K562 (cell line): Measurements from ENCODE around the gene PRDM1. TPM values are rescaled to one million over a fixed set of nuclear protein-coding genes. Genes with fewer than 3 reads are reported as not detected.

Source experiments
- ATAC-seq: fragments of 200-7000 bp; cut with Tn5 transposase; 3 replicates; pipeline ENCODE4 v1.9.1; 2020; ENCODE audit warnings: moderate library complexity
- BruUV-seq: library from RNA; stranded (reverse); fragments of 400-500 nt; replicated peaks from 2 replicates; lab custom pipeline; 2021; lab: Mats Ljungman, UMichigan
- CTCF ChIA-PET: fragments of 300-600 bp; formaldehyde crosslinking; extraction: SDS; loops from one replicate; lab custom pipeline; 2021; ENCODE audit warnings: low intra/inter-chr PET ratio; lab: Yijun Ruan, JAX
- POLR2A ChIA-PET: fragments of 300-600, 350-650 bp; sonication (Branson Sonifier 250); formaldehyde crosslinking; extraction: SDS; loops from one replicate; lab custom pipeline; 2021; ENCODE audit warnings: antibody characterized with exemption, inconsistent platforms; lab: Yijun Ruan, JAX
- DNase-seq, 4 experiments: peaks; one replicate each; pipeline versions ENCODE4 v3.0.0 to v3.0.0-alpha.2; 2011 to 2018; ENCODE audit warnings: low spot score in 3 of 4, mixed read lengths in 3 of 4; ENCODE audit errors: extremely low read depth in 1 of 4
- FAIRE-seq: peaks from 2 replicates; lab custom pipeline; 2011; peaks lifted over from hg19 to GRCh38; lab: Jason Lieb, UNC
- H2AFZ ChIP-seq: 2 replicates; pipeline ENCODE4 v1.6.0; 2011; ENCODE audit warnings: low read depth, low read length, control low read depth, inconsistent platforms
- H3K27ac ChIP-seq: fragments of 200-600 bp; 3 replicates; pipeline ENCODE4 v1.8.0; 2011; ENCODE audit warnings: low read depth, mild to moderate bottlenecking, control low read depth, inconsistent platforms, low read length, moderate library complexity, mixed read lengths; ENCODE audit errors: extremely low read depth
- H3K27me3 ChIP-seq, 2 experiments: fragments of 300-600 bp in 1 of 2; 2 replicates in 1 of 2; 3 replicates in 1 of 2; pipeline versions ENCODE4 v1.6.0 to v1.8.0; 2011; ENCODE audit warnings: inconsistent platforms in 2 of 2, low read length in 2 of 2, mild to moderate bottlenecking in 1 of 2, mixed read lengths in 1 of 2, moderate library complexity in 1 of 2; ENCODE audit not compliant: control insufficient read depth in 2 of 2, insufficient read depth in 2 of 2
- H3K36me3 ChIP-seq: fragments of 300-600 bp; 3 replicates; pipeline ENCODE4 v1.8.0; 2011; ENCODE audit warnings: mild to moderate bottlenecking, low read length, inconsistent platforms; ENCODE audit not compliant: control insufficient read depth, insufficient read depth
- H3K4me1 ChIP-seq, 2 experiments: fragments of 200-600 bp in 1 of 2; replicated peaks in 1 of 2; 2 replicates in 1 of 2; 3 replicates in 1 of 2; pipeline versions ENCODE4 v1.5.1 to v1.8.0; 2011; ENCODE audit warnings: inconsistent platforms in 2 of 2, low read length in 2 of 2, mild to moderate bottlenecking in 1 of 2, mixed read lengths in 1 of 2, moderate library complexity in 1 of 2; ENCODE audit not compliant: control insufficient read depth in 2 of 2, insufficient read depth in 2 of 2
- H3K4me2 ChIP-seq: 2 replicates; pipeline ENCODE4 v1.6.1; 2011; ENCODE audit warnings: low read length, control low read depth, inconsistent platforms, mixed read lengths; ENCODE audit not compliant: insufficient read depth
- H3K4me3 ChIP-seq: fragments of 200-600 bp; sonication (generic), shearing (Covaris generic); 2 replicates; pipeline ENCODE4 v1.5.1; 2016; ENCODE audit warnings: control low read depth, inconsistent platforms
- H3K79me2 ChIP-seq: fragments of 200-600 bp; 3 replicates; pipeline ENCODE4 v1.8.0; 2011; ENCODE audit warnings: low read length, inconsistent platforms; ENCODE audit not compliant: control insufficient read depth, insufficient read depth
- H3K9ac ChIP-seq, 2 experiments: 2 replicates each; pipeline versions ENCODE4 v1.6.0 to v1.6.1; 2011; ENCODE audit warnings: low read depth in 2 of 2, low read length in 2 of 2, control low read depth in 1 of 2, inconsistent platforms in 1 of 2, mild to moderate bottlenecking in 1 of 2, mixed read lengths in 1 of 2; ENCODE audit not compliant: insufficient read depth in 1 of 2
- H3K9me1 ChIP-seq: one replicate; pipeline ENCODE4 v1.6.0; 2011; ENCODE audit warnings: inconsistent platforms, mild to moderate bottlenecking, low read length, moderate library complexity; ENCODE audit not compliant: control insufficient read depth, insufficient read depth
- H3K9me3 ChIP-seq: replicated peaks from 2 replicates; pipeline ENCODE4 v1.5.1; 2011; ENCODE audit warnings: low read depth, low read length, inconsistent platforms; ENCODE audit not compliant: control insufficient read depth, insufficient read depth
- H4K20me1 ChIP-seq: replicated peaks from 2 replicates; pipeline ENCODE4 v1.6.1; 2011; ENCODE audit warnings: low read length, inconsistent platforms, mixed read lengths; ENCODE audit not compliant: control insufficient read depth, insufficient read depth
- CAMTA2 ChIP-seq: fragments of 250-450 bp; sonication (Bioruptor Pico); conservative IDR thresholded peaks from 2 replicates; pipeline ENCODE4 v1.5.1; 2022
- HDAC8 ChIP-seq: fragments of 450-650 bp; IDR thresholded peaks from 2 replicates; pipeline ENCODE4 v1.6.1; 2016; ENCODE audit warnings: mild to moderate bottlenecking, missing genetic modification characterization, moderate library complexity, missing compliant biosample characterization
- HLTF ChIP-seq: fragments of 450-650 bp; IDR thresholded peaks from 2 replicates; pipeline ENCODE4 v1.6.1; 2016
- RAD21 ChIP-seq, 2 experiments: fragments of 250-450 bp in 1 of 2; fragments of 450-650 bp in 1 of 2; sonication (Bioruptor Pico) in 1 of 2; formaldehyde crosslinking in 1 of 2; IDR thresholded peaks in 1 of 2; conservative IDR thresholded peaks in 1 of 2; 2 replicates each; pipeline versions ENCODE4 v1.4.0 to v1.8.0; 2020 to 2022; ENCODE audit warnings: mild to moderate bottlenecking in 2 of 2, moderate library complexity in 1 of 2
- WGBS: fragments of 100-300 bp; shearing (Covaris generic); methylation state at CpG from one replicate; pipeline ENCODE4 v1.1.6; 2016; ENCODE audit warnings: low coverage, mixed read lengths; ENCODE audit not compliant: insufficient coverage; ENCODE audit errors: missing lambda C conversion rate; 5-methylcytosine and 5-hydroxymethylcytosine counted together
- in situ Hi-C: fragments of 300-500 bp; cut with MboI; formaldehyde crosslinking; loops from 4 replicates; pipeline ENCODE4 v1.15.0; 2018; ENCODE audit warnings: inconsistent platforms, mixed read lengths
- intact Hi-C: fragments of 100-400 bp; cut with micrococcal nuclease; formaldehyde crosslinking; loops from 2 replicates; pipeline ENCODE4 v1.14.2; 2022
- polyA plus RNA-seq, 8 experiments: library from polyadenylated mRNA; depleted of rRNA in 4 of 8; stranded (reverse) in 5 of 8; unstranded in 3 of 8; fragments of >200 nt; fragmentation: Nextera tagmentation in 2 of 8; fragmentation: Illumina TruSeq in 1 of 8; extraction: Ambion mirVana in 2 of 8; extraction: Trizol in 1 of 8; gene quantifications; 2 replicates each; pipeline versions ENCODE4 v1.2.1 to v1.2.3, GENCODE V29; 2011 to 2014; ENCODE audit warnings: inconsistent platforms in 1 of 8, missing spikeins in 1 of 8
- total RNA-seq, 7 experiments: library from RNA; depleted of rRNA in 6 of 7; stranded (reverse); fragments of >200 nt in 6 of 7; fragmentation: Illumina TruSeq in 2 of 7; extraction: Trizol in 2 of 7; gene quantifications; 2 replicates each; pipeline versions ENCODE4 v1.2.1 to v1.2.3, GENCODE V29; 2011 to 2021; ENCODE audit warnings: low replicate concordance in 1 of 7
- TF ChIP-seq, protein P1 (sequence below): fragments of 250-450 bp; sonication (Bioruptor Pico); IDR thresholded peaks from 2 replicates; pipeline ENCODE4 v1.5.0; 2020; ENCODE audit warnings: mild to moderate bottlenecking, borderline replicate concordance

Gene PRDM1
- total and polyA plus RNA-seq, 9 of the 15 experiments (the other 6 are each of a cell fraction or from before 2014, with no cell fraction given), result 0.09 to 0.89 (median 0.27) TPM

DNA sequence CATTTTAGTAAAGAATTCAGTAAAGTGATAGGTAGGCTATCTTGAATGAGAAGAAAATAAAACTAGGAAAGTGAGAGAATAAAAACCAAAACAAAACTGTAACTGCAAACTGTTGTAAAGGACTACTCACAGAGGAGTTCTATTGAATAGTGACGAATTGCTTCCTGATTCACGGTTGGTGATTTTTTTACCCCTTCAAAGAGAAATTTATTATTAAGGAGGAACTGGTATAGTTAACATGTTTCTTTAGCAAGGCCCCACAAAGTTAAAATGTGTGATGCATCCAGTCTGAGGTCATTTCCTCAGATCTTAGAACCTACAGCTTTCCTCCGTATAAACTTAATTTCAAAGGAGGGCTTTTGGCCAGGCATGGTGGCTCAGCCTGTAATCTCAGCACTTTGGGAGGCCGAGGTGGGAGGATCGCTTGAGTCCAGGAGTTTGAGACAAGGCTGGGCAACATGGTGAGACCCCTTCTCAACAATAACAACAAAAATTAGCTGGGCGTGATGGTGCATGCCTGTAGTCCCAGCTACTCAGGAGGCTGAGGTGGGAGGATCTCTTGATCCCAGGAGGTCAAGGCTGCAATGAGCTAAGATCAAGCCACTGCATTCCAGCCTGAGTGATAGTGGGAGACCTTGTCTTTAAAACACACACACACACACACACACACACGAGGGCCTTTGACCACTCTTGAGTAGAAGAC is 8.3 kb downstream of the PRDM1 start:
- intact Hi-C loops (loop anchor here (10.0 kb wide), 1 partner anchor 350 kb away; no protein-coding TSS in a partner anchor), in situ Hi-C loops (no loop called here)
- no peak overlapping the region for H3K27ac ChIP-seq
- H3K4me3 ChIP-seq, result no peak overlapping the region
- DNase-seq (no peak), FAIRE-seq (no peak), ATAC-seq (no peak)
- BruUV-seq, result no TSS peak
- WGBS, result 66% methylated on average over 7 of the region's 7 CpGs
- CTCF ChIA-PET, result no interaction called here
- H3K9ac ChIP-seq, result no peak overlapping the region
- no peaks in the 10 kb centered on the region for H3K9me1 ChIP-seq
- H4K20me1 ChIP-seq, result no peaks in the 10 kb centered on the region
- H3K36me3 ChIP-seq, result no peaks in the 10 kb centered on the region
- POLR2A ChIA-PET, result no interaction called here
- no peaks in the 10 kb centered on the region for H3K27me3 ChIP-seq
- no peaks in the 10 kb centered on the region for H3K79me2 ChIP-seq
- no peak for TF ChIP-seq HDAC8 (tag)
- TF ChIP-seq RAD21 (CRISPR knock-in tag; conservative IDR thresholded peaks at IDR 0.05 in 1 of 2, IDR thresholded peaks at IDR 0.05 in 1 of 2), result no peak
- TF ChIP-seq, protein P1, sequence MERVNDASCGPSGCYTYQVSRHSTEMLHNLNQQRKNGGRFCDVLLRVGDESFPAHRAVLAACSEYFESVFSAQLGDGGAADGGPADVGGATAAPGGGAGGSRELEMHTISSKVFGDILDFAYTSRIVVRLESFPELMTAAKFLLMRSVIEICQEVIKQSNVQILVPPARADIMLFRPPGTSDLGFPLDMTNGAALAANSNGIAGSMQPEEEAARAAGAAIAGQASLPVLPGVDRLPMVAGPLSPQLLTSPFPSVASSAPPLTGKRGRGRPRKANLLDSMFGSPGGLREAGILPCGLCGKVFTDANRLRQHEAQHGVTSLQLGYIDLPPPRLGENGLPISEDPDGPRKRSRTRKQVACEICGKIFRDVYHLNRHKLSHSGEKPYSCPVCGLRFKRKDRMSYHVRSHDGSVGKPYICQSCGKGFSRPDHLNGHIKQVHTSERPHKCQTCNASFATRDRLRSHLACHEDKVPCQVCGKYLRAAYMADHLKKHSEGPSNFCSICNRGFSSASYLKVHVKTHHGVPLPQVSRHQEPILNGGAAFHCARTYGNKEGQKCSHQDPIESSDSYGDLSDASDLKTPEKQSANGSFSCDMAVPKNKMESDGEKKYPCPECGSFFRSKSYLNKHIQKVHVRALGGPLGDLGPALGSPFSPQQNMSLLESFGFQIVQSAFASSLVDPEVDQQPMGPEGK, result no peak
- no peak for TF ChIP-seq CAMTA2
- no peak for TF ChIP-seq HLTF
- H3K4me1 ChIP-seq, result peaks cover 9 to 15% of the 10 kb centered on the region in 2 experiments; a peak in 3 of 5 replicates
- H3K9me3 ChIP-seq, result no peaks in the 10 kb centered on the region; the same call in 1 of the 2 replicates
- no peak overlapping the region for H2AFZ ChIP-seq
- no peak overlapping the region for H3K4me2 ChIP-seq
